ENCODE results near the gene EDC4. TPM values are rescaled to one million over a fixed set of nuclear protein-coding genes. Genes with fewer than 3 reads are reported as not detected.

EDC4 gene
- total RNA-seq, 1 donor from 2014 or later, result 26.9 TPM

DNA sequence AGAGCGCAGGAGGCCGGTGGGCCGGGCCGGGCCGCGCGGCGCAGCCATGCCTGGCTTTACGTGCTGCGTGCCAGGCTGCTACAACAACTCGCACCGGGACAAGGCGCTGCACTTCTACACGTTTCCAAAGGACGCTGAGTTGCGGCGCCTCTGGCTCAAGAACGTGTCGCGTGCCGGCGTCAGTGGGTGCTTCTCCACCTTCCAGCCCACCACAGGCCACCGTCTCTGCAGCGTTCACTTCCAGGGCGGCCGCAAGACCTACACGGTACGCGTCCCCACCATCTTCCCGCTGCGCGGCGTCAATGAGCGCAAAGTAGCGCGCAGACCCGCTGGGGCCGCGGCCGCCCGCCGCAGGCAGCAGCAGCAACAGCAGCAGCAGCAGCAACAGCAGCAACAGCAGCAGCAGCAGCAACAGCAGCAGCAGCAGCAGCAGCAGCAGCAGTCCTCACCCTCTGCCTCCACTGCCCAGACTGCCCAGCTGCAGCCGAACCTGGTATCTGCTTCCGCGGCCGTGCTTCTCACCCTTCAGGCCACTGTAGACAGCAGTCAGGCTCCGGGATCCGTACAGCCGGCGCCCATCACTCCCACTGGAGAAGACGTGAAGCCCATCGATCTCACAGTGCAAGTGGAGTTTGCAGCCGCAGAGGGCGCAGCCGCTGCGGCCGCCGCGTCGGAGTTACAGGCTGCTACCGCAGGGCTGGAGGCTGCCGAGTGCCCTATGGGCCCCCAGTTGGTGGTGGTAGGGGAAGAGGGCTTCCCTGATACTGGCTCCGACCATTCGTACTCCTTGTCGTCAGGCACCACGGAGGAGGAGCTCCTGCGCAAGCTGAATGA, 30.1 kb upstream of the EDC4 start:
- TF ChIP-seq CTCF (IDR thresholded peaks at IDR 0.05; ENCODE audit: insufficient read depth, low read length, severe bottlenecking), result peak; percentile 50
- Histone ChIP-seq H3K36me3 (ENCODE audit: control insufficient read depth, insufficient read depth, low read length) (peaks cover 3% of the 10 kb centered on the region), H3K4me3 (ENCODE audit: low read depth, low read length) (peak overlapping the region; percentile 75), H3K27me3 (ENCODE audit: control insufficient read depth, insufficient read depth, low read length) (no peaks in the 10 kb centered on the region)
- no peak for DNase-seq (ENCODE audit: low read depth)
- FAIRE-seq, result no peak

DNA sequence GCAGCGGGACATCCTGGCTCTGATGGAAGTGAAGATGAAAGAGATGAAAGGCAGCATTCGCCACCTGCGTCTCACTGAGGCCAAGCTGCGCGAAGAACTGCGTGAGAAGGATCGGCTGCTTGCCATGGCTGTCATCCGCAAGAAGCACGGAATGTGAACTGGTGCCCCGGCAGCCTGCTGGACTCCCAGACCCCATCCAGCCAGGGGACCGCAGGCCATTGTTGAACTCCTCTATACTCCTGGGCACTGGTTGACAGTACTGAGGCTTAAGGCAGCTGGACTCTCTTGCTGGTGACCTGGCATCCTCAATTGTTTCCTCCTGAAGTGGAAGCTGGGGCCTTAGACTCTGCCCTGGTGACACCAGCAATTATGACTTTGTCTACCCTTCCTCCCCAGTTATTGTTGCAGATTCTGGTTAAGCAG, 29.5 kb upstream of the EDC4 start:
- peak overlapping the region; percentile 75 for H3K4me3 ChIP-seq (ENCODE audit: low read depth, low read length)
- no peak for DNase-seq (ENCODE audit: low read depth)
- peaks cover 3% of the 10 kb centered on the region for H3K36me3 ChIP-seq (ENCODE audit: control insufficient read depth, insufficient read depth, low read length)
- no peak for FAIRE-seq
- no peaks in the 10 kb centered on the region for H3K27me3 ChIP-seq (ENCODE audit: control insufficient read depth, insufficient read depth, low read length)
- no peak for TF ChIP-seq CTCF (IDR thresholded peaks at IDR 0.05; ENCODE audit: insufficient read depth, low read length, severe bottlenecking)

DNA sequence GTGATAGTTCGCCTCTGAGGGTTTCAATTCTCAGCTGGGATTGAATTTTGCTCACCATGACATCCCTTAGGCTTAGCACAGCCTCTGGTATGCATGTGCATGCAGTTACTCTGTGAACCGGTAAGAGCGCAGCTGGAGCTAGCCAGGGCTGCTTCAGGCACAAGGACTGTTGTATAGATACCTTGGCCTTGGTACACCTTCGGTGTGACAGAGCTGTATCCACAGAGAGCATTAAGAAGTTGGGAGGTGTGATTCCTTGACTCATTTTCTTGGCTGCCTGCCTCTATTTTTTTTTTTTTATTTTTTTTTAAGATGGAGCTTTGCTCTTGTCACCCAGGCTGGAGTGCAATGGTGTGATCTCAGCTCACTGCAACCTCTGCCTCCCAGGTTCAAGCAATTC, 28.4 kb upstream of the EDC4 start:
- FAIRE-seq (no peak), DNase-seq (ENCODE audit: low read depth) (peak; percentile 69)
- Histone ChIP-seq H3K4me3 (ENCODE audit: low read depth, low read length) (no peak overlapping the region), H3K27me3 (ENCODE audit: control insufficient read depth, insufficient read depth, low read length) (no peaks in the 10 kb centered on the region), H3K36me3 (ENCODE audit: control insufficient read depth, insufficient read depth, low read length) (peaks cover 3% of the 10 kb centered on the region)
- TF ChIP-seq CTCF (IDR thresholded peaks at IDR 0.05; ENCODE audit: insufficient read depth, low read length, severe bottlenecking), result peak; percentile 16

DNA sequence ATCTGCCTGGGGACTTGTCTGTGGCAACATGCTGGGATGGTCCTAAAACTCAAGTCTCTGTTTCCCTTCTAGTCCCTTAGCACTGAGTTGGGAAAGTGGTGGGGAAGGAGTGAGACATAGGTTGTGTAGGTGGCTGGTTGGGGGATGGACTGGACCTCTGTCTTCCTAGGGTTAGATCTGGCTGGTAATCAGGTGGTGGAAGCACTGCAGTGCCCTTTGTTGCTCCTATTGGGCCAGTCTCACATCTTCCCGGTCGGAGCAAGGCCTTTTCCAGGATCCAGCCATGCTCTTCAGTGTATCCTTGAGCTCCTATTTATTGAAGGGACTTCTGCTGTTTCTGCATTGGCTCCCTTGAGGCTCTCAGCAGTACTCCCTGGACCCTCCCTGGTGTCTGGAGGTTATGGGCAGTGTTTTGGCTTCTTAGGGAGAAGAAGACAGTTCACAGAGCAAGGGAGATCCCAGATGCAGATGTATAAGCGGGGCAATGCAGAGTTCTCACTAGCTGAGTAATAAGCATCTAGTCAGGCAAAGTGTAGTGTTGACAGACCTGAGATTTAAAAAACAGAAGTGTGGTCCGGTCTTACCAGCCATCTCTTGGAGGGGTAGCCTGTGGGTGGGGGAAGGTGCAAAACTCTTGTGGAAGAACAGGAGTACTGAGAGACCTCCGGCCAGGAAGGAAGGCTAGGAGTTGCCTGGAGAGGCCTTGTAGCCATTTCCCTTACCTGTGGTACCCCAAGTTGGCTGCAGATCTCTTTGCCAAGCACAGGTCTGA, 27.4 kb upstream of the EDC4 start:
- no peak for DNase-seq (ENCODE audit: low read depth)
- TF ChIP-seq CTCF (IDR thresholded peaks at IDR 0.05; ENCODE audit: insufficient read depth, low read length, severe bottlenecking), result no peak
- Histone ChIP-seq H3K36me3 (ENCODE audit: control insufficient read depth, insufficient read depth, low read length) (peaks cover 4% of the 10 kb centered on the region), H3K27me3 (ENCODE audit: control insufficient read depth, insufficient read depth, low read length) (no peaks in the 10 kb centered on the region), H3K4me3 (ENCODE audit: low read depth, low read length) (peak overlapping the region; percentile 93)
- FAIRE-seq, result no peak

DNA sequence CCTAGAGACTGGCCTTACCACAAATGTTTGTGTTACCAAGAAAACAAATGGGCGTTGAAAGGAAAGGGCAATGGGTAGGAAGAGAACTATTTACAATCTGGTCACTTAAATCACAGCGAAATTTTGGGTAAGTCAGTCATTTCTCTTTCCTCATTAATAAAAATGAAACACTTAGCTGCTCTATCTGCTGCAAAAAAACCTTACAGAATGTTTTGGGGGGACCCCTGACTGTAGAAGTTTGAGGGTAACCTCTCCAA, 26.9 kb upstream of the EDC4 start:
- DNase-seq (ENCODE audit: low read depth) (no peak), FAIRE-seq (no peak)
- H3K4me3 ChIP-seq (ENCODE audit: low read depth, low read length), result peak overlapping the region; percentile 93
- peaks cover 5% of the 10 kb centered on the region for H3K36me3 ChIP-seq (ENCODE audit: control insufficient read depth, insufficient read depth, low read length)
- H3K27me3 ChIP-seq (ENCODE audit: control insufficient read depth, insufficient read depth, low read length), result no peaks in the 10 kb centered on the region
- no peak for TF ChIP-seq CTCF (IDR thresholded peaks at IDR 0.05; ENCODE audit: insufficient read depth, low read length, severe bottlenecking)

All from bronchial epithelial cell (primary cell).